SK-N-SH (cell line): ENCODE data around the gene PHACTR3. TPM values are rescaled to one million over a fixed set of nuclear protein-coding genes. Genes with fewer than 3 reads are reported as not detected.

Experiments used
- CTCF ChIA-PET: fragments of 300-600, 350-600 bp; formaldehyde crosslinking; extraction: SDS; loops from one replicate; lab custom pipeline; 2021; lab: Yijun Ruan, JAX
- POLR2A ChIA-PET: fragments of 350-600 bp; sonication (Branson Sonifier 250); formaldehyde crosslinking; extraction: SDS; loops from one replicate; lab custom pipeline; 2020; ENCODE audit warnings: antibody characterized with exemption, inconsistent platforms; lab: Yijun Ruan, JAX
- DNase-seq: peaks from one replicate; pipeline ENCODE4 v3.0.0; 2012
- H2AFZ ChIP-seq: fragments of 200-600 bp; sonication (generic); 2 replicates; pipeline ENCODE4 v1.8.1; 2016; ENCODE audit warnings: antibody characterized with exemption, mild to moderate bottlenecking, low read depth
- H3F3A ChIP-seq: fragments of 200-600 bp; sonication (generic); replicated peaks from 2 replicates; pipeline ENCODE3; 2016; ENCODE audit warnings: antibody characterized with exemption, mild to moderate bottlenecking; ENCODE audit not compliant: insufficient read depth
- H3K27ac ChIP-seq, 2 experiments: fragments of 200-500 bp in 1 of 2; fragments of 200-600 bp in 1 of 2; sonication (Bioruptor generic) in 1 of 2; sonication (generic), shearing (Covaris generic) in 1 of 2; 2 replicates each; pipeline versions ENCODE4 v1.5.1 to v1.6.1; 2014 to 2016; ENCODE audit warnings: low read depth in 2 of 2, inconsistent platforms in 1 of 2, low read length in 1 of 2, mild to moderate bottlenecking in 1 of 2, mixed read lengths in 1 of 2
- H3K27me3 ChIP-seq: fragments of 200-600 bp; sonication (generic), shearing (Covaris generic); 2 replicates; pipeline ENCODE4 v1.6.1; 2016; ENCODE audit warnings: mixed run types; ENCODE audit not compliant: insufficient read depth
- H3K36me3 ChIP-seq, 2 experiments: fragments of 200-500 bp in 1 of 2; fragments of 200-600 bp in 1 of 2; sonication (Bioruptor generic) in 1 of 2; sonication (generic) in 1 of 2; replicated peaks in 1 of 2; 2 replicates each; pipeline versions ENCODE3 to v1.5.1; 2014 to 2016; ENCODE audit warnings: low read length in 1 of 2, mild to moderate bottlenecking in 1 of 2; ENCODE audit not compliant: insufficient read depth in 2 of 2, control insufficient read depth in 1 of 2
- H3K4me1 ChIP-seq, 2 experiments: fragments of 200-500 bp in 1 of 2; fragments of 200-600 bp in 1 of 2; sonication (Bioruptor generic) in 1 of 2; sonication (generic), shearing (Covaris generic) in 1 of 2; 2 replicates each; pipeline versions ENCODE4 v1.5.1 to v1.6.1; 2014 to 2016; ENCODE audit warnings: low read depth in 1 of 2, low read length in 1 of 2, mixed run types in 1 of 2; ENCODE audit not compliant: insufficient read depth in 2 of 2, control insufficient read depth in 1 of 2
- H3K4me2 ChIP-seq: fragments of 200-600 bp; sonication (generic), shearing (Covaris generic); 2 replicates; pipeline ENCODE4 v1.6.1; 2017; ENCODE audit warnings: mixed run types
- H3K4me3 ChIP-seq, 2 experiments: fragments of 200-500 bp in 1 of 2; fragments of 200-600 bp in 1 of 2; sonication (Bioruptor generic) in 1 of 2; sonication (generic), shearing (Covaris generic) in 1 of 2; 2 replicates each; pipeline versions ENCODE4 v1.5.1 to v1.8.1; 2014 to 2016; ENCODE audit warnings: low read depth in 2 of 2, inconsistent platforms in 1 of 2, low read length in 1 of 2, mild to moderate bottlenecking in 1 of 2, mixed read lengths in 1 of 2, moderate library complexity in 1 of 2
- H3K79me2 ChIP-seq: fragments of 200-600 bp; sonication (generic); 2 replicates; pipeline ENCODE4 v1.8.1; 2017; ENCODE audit warnings: mild to moderate bottlenecking; ENCODE audit not compliant: insufficient read depth
- H3K9ac ChIP-seq: fragments of 200-600 bp; sonication (generic); 2 replicates; pipeline ENCODE4 v1.6.1; 2017; ENCODE audit warnings: mixed run types
- H3K9me2 ChIP-seq: fragments of 200-600 bp; sonication (generic); 2 replicates; pipeline ENCODE4 v1.6.1; 2017; ENCODE audit warnings: mixed run types
- H3K9me3 ChIP-seq: fragments of 200-600 bp; sonication (generic); 2 replicates; pipeline ENCODE4 v1.6.1; 2017; ENCODE audit warnings: mixed run types, mild to moderate bottlenecking, moderate library complexity
- H4K20me1 ChIP-seq: fragments of 200-600 bp; sonication (generic); 2 replicates; pipeline ENCODE4 v1.6.1; 2017; ENCODE audit warnings: mild to moderate bottlenecking, mixed run types; ENCODE audit not compliant: insufficient read depth
- CTCF ChIP-seq: fragments of 200-600 bp; sonication (generic); IDR thresholded peaks from 2 replicates; pipeline ENCODE4 v1.6.1; 2017; ENCODE audit warnings: antibody characterized with exemption, mild to moderate bottlenecking, moderate library complexity
- EP300 ChIP-seq, 2 experiments: IDR thresholded peaks; 2 replicates each; pipeline versions ENCODE4 v1.4.0 to v1.6.1; 2012; ENCODE audit warnings: borderline replicate concordance in 1 of 2, low read depth in 1 of 2, low read length in 1 of 2
- FOXM1 ChIP-seq: IDR thresholded peaks from 2 replicates; pipeline ENCODE4 v1.4.0; 2012; ENCODE audit warnings: low read depth, mild to moderate bottlenecking
- IRF3 ChIP-seq: fragments of 150-350 bp; IDR thresholded peaks from 2 replicates; pipeline ENCODE4 v1.6.1; 2016; ENCODE audit warnings: mild to moderate bottlenecking, low read depth, low read length
- PBX3 ChIP-seq: IDR thresholded peaks from 2 replicates; pipeline ENCODE4; 2012
- POLR2AphosphoS5 ChIP-seq: IDR thresholded peaks from 2 replicates; pipeline ENCODE4 v1.6.1; 2012; ENCODE audit warnings: low read depth, low read length
- RAD21 ChIP-seq: IDR thresholded peaks from 2 replicates; pipeline ENCODE4 v1.6.1; 2012; ENCODE audit warnings: mild to moderate bottlenecking, low read length
- RFX5 ChIP-seq: IDR thresholded peaks from 2 replicates; pipeline ENCODE4 v1.6.1; 2012; ENCODE audit warnings: mild to moderate bottlenecking, improper control_type of control experiment, low read length
- USF2 ChIP-seq: fragments of 150-350 bp; IDR thresholded peaks from 2 replicates; pipeline ENCODE4 v1.6.1; 2017; ENCODE audit warnings: antibody characterized with exemption, low read length, low read depth, borderline replicate concordance
- YY1 ChIP-seq: IDR thresholded peaks from 2 replicates; pipeline ENCODE4 v1.4.0; 2012; ENCODE audit warnings: low read depth, mild to moderate bottlenecking
- WGBS: methylation state at CpG from one replicate; pipeline ENCODE4 v1.1.6; 2017; ENCODE audit warnings: low lambda C conversion rate; 5-methylcytosine and 5-hydroxymethylcytosine counted together
- polyA plus RNA-seq, 3 experiments: library from polyadenylated mRNA; depleted of rRNA; stranded (reverse); fragments of >200 nt; gene quantifications; 2 replicates each; pipeline ENCODE4 v1.2.3, GENCODE V29; 2012

Gene PHACTR3
- polyA plus RNA-seq, 1 of the 3 experiments (the other 2 are of a cell fraction), result 0.10 TPM

- DNase-seq, result no peak
- H3K9me3 ChIP-seq, result no peaks in the 10 kb centered on the region
- CTCF ChIA-PET, result interaction anchor here (1.1 to 2.5 kb wide), 2 partner anchors 24 to 155 kb away, joined by 3 to 10 read pairs; no protein-coding TSS in a partner anchor
- peaks cover 0 to 13% of the 10 kb centered on the region in 2 experiments; a peak in 2 of 4 replicates for H3K4me1 ChIP-seq
- 29% methylated on average over 3 of the region's 3 CpGs for WGBS
- no peak overlapping the region for H3K4me3 ChIP-seq
- H3K27ac ChIP-seq, result no peak overlapping the region
- POLR2A ChIA-PET, result no interaction called here
- no peak overlapping the region for H3K9ac ChIP-seq
- H3F3A ChIP-seq, result no peaks in the 10 kb centered on the region
- no peaks in the 10 kb centered on the region for H4K20me1 ChIP-seq
- TF ChIP-seq RAD21 (no peak), RFX5 (no peak), USF2 (no peak), FOXM1 (no peak), POLR2AphosphoS5 (no peak)
- H3K9me2 ChIP-seq, result no peaks in the 10 kb centered on the region
- H3K79me2 ChIP-seq, result no peaks in the 10 kb centered on the region
- H3K27me3 ChIP-seq, result no peaks in the 10 kb centered on the region
- no peak overlapping the region for H3K4me2 ChIP-seq
- H3K36me3 ChIP-seq, result no peaks in the 10 kb centered on the region
- H2AFZ ChIP-seq, result no peak overlapping the region
Observed at GRCh38 chr20:59726281-59726595, 121.9 kb downstream of the PHACTR3 start.

GRCh38 chr20:59728722-59729430 is 124.5 kb downstream of the PHACTR3 start:
- no peaks in the 10 kb centered on the region for H3K36me3 ChIP-seq
- peaks cover 0 to 17% of the 10 kb centered on the region in 2 experiments; a peak in 2 of 4 replicates for H3K4me1 ChIP-seq
- no peaks in the 10 kb centered on the region for H3K9me3 ChIP-seq
- no peaks in the 10 kb centered on the region for H3K79me2 ChIP-seq
- H3K9me2 ChIP-seq, result no peaks in the 10 kb centered on the region
- no peak overlapping the region for H3K4me3 ChIP-seq
- TF ChIP-seq USF2 (no peak), EP300 (IDR thresholded peaks at IDR 0.05; ENCODE audit: borderline replicate concordance in 1 of 2, low read depth in 1 of 2, low read length in 1 of 2) (no peak), RFX5 (no peak), CTCF (no peak), PBX3 (no peak), IRF3 (no peak), YY1 (no peak)
- H3K27ac ChIP-seq, result no peak overlapping the region
- H3K27me3 ChIP-seq, result no peaks in the 10 kb centered on the region
- H2AFZ ChIP-seq, result no peak overlapping the region
- POLR2A ChIA-PET, result no interaction called here
- WGBS, result 54% methylated on average over 10 of the region's 13 CpGs
- H3K9ac ChIP-seq, result no peak overlapping the region
- H4K20me1 ChIP-seq, result no peaks in the 10 kb centered on the region
- DNase-seq, result no peak
- H3K4me2 ChIP-seq, result no peak overlapping the region
- no peaks in the 10 kb centered on the region for H3F3A ChIP-seq
- CTCF ChIA-PET, result interaction anchor here (1.3 to 2.1 kb wide), 2 partner anchors 22 to 158 kb away, joined by 4 to 8 read pairs; no protein-coding TSS in a partner anchor
